Measurements from ENCODE around the gene GRID1. TPM values are rescaled to one million over a fixed set of nuclear protein-coding genes. Genes with fewer than 3 reads are reported as not detected.

The GRID1 gene
- total RNA-seq, 1 experiment from 2014 or later, result not detected

GRCh38 chr10:86113983-86114382, 252.6 kb downstream of the GRID1 start:
- H3K27me3 ChIP-seq (ENCODE audit: insufficient read depth, low read depth), result peaks cover 9% of the 10 kb centered on the region
- H3K36me3 ChIP-seq (ENCODE audit: low read depth), result no peaks in the 10 kb centered on the region
- no peaks in the 10 kb centered on the region for H3K79me2 ChIP-seq (ENCODE audit: low read depth)
- TF ChIP-seq EZH2 (IDR thresholded peaks at IDR 0.05; ENCODE audit: low read depth) (no peak), CTCF (conservative IDR thresholded peaks at IDR 0.05) (no peak)
- no peak for DNase-seq
- no peaks in the 10 kb centered on the region for H3K4me1 ChIP-seq (replicated peaks; ENCODE audit: insufficient read depth)
- POLR2A ChIA-PET (ENCODE audit: unreplicated experiment), result no interaction called here
- H3F3A ChIP-seq (ENCODE audit: insufficient read depth, low read depth), result no peaks in the 10 kb centered on the region
- H2AFZ ChIP-seq, result no peak overlapping the region
- BruUV-seq (replicated peaks), result no TSS peak
- no peaks in the 10 kb centered on the region for H3K9me2 ChIP-seq (ENCODE audit: insufficient read depth)
- no peaks in the 10 kb centered on the region for H3K9me3 ChIP-seq (ENCODE audit: insufficient read depth, low read depth)
- intact Hi-C loops (cut with micrococcal nuclease; ENCODE audit: unreplicated experiment), result no loop called here
- no peak overlapping the region for H3K4me3 ChIP-seq
- no peak overlapping the region for H3K4me2 ChIP-seq
- H4K20me1 ChIP-seq (ENCODE audit: insufficient read depth), result no peaks in the 10 kb centered on the region
- H3K27ac ChIP-seq, result no peak overlapping the region
- CTCF ChIA-PET, result no interaction called here

GRCh38 chr10:86113501-86113900, 253.1 kb downstream of the GRID1 start:
- H3K4me1 ChIP-seq (replicated peaks; ENCODE audit: insufficient read depth), result no peaks in the 10 kb centered on the region
- H2AFZ ChIP-seq, result no peak overlapping the region
- no TSS peak for BruUV-seq (replicated peaks)
- no peaks in the 10 kb centered on the region for H3K36me3 ChIP-seq (ENCODE audit: low read depth)
- H4K20me1 ChIP-seq (ENCODE audit: insufficient read depth), result no peaks in the 10 kb centered on the region
- H3K79me2 ChIP-seq (ENCODE audit: low read depth), result no peaks in the 10 kb centered on the region
- DNase-seq, result no peak
- ChIA-PET POLR2A (ENCODE audit: unreplicated experiment) (no interaction called here), CTCF (no interaction called here)
- TF ChIP-seq CTCF (conservative IDR thresholded peaks at IDR 0.05) (no peak), EZH2 (IDR thresholded peaks at IDR 0.05; ENCODE audit: low read depth) (no peak)
- no peaks in the 10 kb centered on the region for H3K9me2 ChIP-seq (ENCODE audit: insufficient read depth)
- intact Hi-C loops (cut with micrococcal nuclease; ENCODE audit: unreplicated experiment), result no loop called here
- H3K27ac ChIP-seq, result no peak overlapping the region
- H3K9me3 ChIP-seq (ENCODE audit: insufficient read depth, low read depth), result no peaks in the 10 kb centered on the region
- H3F3A ChIP-seq (ENCODE audit: insufficient read depth, low read depth), result no peaks in the 10 kb centered on the region
- H3K4me2 ChIP-seq, result no peak overlapping the region
- no peak overlapping the region for H3K4me3 ChIP-seq
- H3K27me3 ChIP-seq (ENCODE audit: insufficient read depth, low read depth), result peaks cover 9% of the 10 kb centered on the region

GRCh38 chr10:86113044-86113443, 253.6 kb downstream of the GRID1 start:
- Histone ChIP-seq H3K36me3 (ENCODE audit: low read depth) (no peaks in the 10 kb centered on the region), H3K9me2 (ENCODE audit: insufficient read depth) (no peaks in the 10 kb centered on the region), H3K27me3 (ENCODE audit: insufficient read depth, low read depth) (peaks cover 9% of the 10 kb centered on the region), H3K27ac (no peak overlapping the region), H3K4me2 (no peak overlapping the region), H3K4me3 (no peak overlapping the region), H3K79me2 (ENCODE audit: low read depth) (no peaks in the 10 kb centered on the region), H2AFZ (no peak overlapping the region), H3F3A (ENCODE audit: insufficient read depth, low read depth) (no peaks in the 10 kb centered on the region), H4K20me1 (ENCODE audit: insufficient read depth) (no peaks in the 10 kb centered on the region), H3K4me1 (replicated peaks; ENCODE audit: insufficient read depth) (no peaks in the 10 kb centered on the region), H3K9me3 (ENCODE audit: insufficient read depth, low read depth) (no peaks in the 10 kb centered on the region)
- TF ChIP-seq CTCF (conservative IDR thresholded peaks at IDR 0.05), result no peak
- TF ChIP-seq EZH2 (IDR thresholded peaks at IDR 0.05; ENCODE audit: low read depth), result no peak
- ChIA-PET CTCF (no interaction called here), POLR2A (ENCODE audit: unreplicated experiment) (no interaction called here)
- no TSS peak for BruUV-seq (replicated peaks)
- intact Hi-C loops (cut with micrococcal nuclease; ENCODE audit: unreplicated experiment), result no loop called here
- DNase-seq, result no peak
